Ascending aorta (tissue), 2 donors: ENCODE measurements around the gene ARL5A. TPM values are rescaled to one million over a fixed set of nuclear protein-coding genes. Genes with fewer than 3 reads are reported as not detected.

Experiments
- DNase-seq, 2 donors: peaks; one replicate each; pipeline ENCODE4 v3.0.0-alpha.2; 2019; ENCODE audit warnings: low spot score in 2 of 2
- H3K27ac ChIP-seq, 2 donors: fragments of 200-600 bp; sonication (generic); one replicate each; pipeline ENCODE4 v1.5.1; 2016 to 2017; ENCODE audit warnings: mild to moderate bottlenecking in 1 of 2
- H3K27me3 ChIP-seq: fragments of 200-600 bp; sonication (generic); one replicate; pipeline ENCODE4 v1.5.1; 2017
- H3K36me3 ChIP-seq, 2 donors: fragments of 200-600 bp; sonication (generic); one replicate each; pipeline ENCODE4 v1.5.1; 2016
- H3K4me1 ChIP-seq, 2 donors: fragments of 200-600 bp; sonication (generic); one replicate each; pipeline ENCODE4 v1.5.1; 2016 to 2017; ENCODE audit warnings: mild to moderate bottlenecking in 1 of 2
- H3K4me3 ChIP-seq, 2 donors: fragments of 200-600 bp; sonication (generic); one replicate each; pipeline ENCODE4 v1.5.1; 2016 to 2017; ENCODE audit warnings: mild to moderate bottlenecking in 1 of 2
- H3K9me3 ChIP-seq, 2 donors: fragments of 200-600 bp; sonication (generic); one replicate each; pipeline ENCODE4 v1.5.1; 2016
- CTCF ChIP-seq, 3 experiments: fragments of 200-600 bp in 2 of 3; fragments of 450-650 bp in 1 of 3; sonication (generic) in 2 of 3; IDR thresholded peaks; one replicate each; pipeline ENCODE4 v1.5.1; 2016 to 2019; ENCODE audit warnings: antibody characterized with exemption in 3 of 3, mild to moderate bottlenecking in 1 of 3, moderate library complexity in 1 of 3
- intact Hi-C: fragments of 100-400 bp; cut with DNase I; formaldehyde crosslinking; loops from one replicate; pipeline ENCODE4 v1.15.1; 2023
- total RNA-seq: library from RNA; depleted of rRNA; stranded (reverse); fragments of >200 nt; gene quantifications from one replicate; pipeline ENCODE4 v1.1.0, GENCODE V29; 2016

ARL5A gene
- total RNA-seq, 1 donor from 2014 or later, result 15.8 TPM

DNA sequence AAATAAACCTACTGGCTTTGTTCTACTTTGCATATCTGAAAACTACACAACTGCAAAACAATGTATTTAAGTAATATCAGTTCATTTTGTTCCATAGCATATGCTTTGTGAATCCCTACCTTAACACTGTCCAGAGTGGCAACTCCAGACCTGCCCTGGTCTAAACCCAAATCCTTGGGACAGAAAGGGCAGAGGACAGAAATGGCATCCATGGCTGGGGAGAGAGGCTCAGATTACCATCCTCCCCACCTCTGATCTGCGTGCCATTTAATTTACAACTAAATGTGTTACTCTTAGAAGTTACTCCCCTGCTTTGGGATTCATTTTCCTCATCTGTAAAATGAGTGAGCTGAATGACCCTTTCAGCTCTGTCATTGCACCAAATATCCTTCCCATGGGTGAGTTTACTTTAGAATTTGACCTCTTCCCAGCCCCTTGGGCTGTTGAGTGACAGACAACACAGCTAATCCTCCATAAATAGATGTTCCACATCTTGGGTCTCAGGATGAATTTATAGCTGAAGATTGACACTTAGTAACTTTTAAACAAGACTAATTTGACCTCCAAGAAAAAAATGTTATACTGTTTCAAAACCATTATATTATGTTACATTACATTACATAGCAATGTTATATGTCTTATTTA lies 73.8 kb downstream of the ARL5A start:
- Histone ChIP-seq H3K9me3 (no peaks in the 10 kb centered on the region), H3K4me3 (no peak overlapping the region), H3K36me3 (no peaks in the 10 kb centered on the region), H3K4me1 (no peaks in the 10 kb centered on the region), H3K27ac (no peak overlapping the region), H3K27me3 (no peaks in the 10 kb centered on the region)
- TF ChIP-seq CTCF (IDR thresholded peaks at IDR 0.05), result no peak
- intact Hi-C loops, result no loop called here
- no peak for DNase-seq

GRCh38 chr2:151753540-151753939 lies 74.7 kb downstream of the ARL5A start:
- DNase-seq, result no peak
- no peak for TF ChIP-seq CTCF (IDR thresholded peaks at IDR 0.05)
- intact Hi-C loops, result no loop called here
- Histone ChIP-seq H3K4me1 (no peaks in the 10 kb centered on the region), H3K9me3 (no peaks in the 10 kb centered on the region), H3K4me3 (no peak overlapping the region), H3K36me3 (no peaks in the 10 kb centered on the region), H3K27me3 (no peaks in the 10 kb centered on the region), H3K27ac (no peak overlapping the region)

Other genes starting within 250 kb of the ARL5A start
- gene NEB, start 93.9 kb downstream of the ARL5A start, total RNA-seq, result 0.53 TPM